ENCODE measurements around the gene LMO4.
A peak's percentile ranks its signal among the peaks of the same experiment; 100 is the strongest.

The LMO4 gene

GRCh38 chr1:87328272-87329050, at the start of gene LMO4:
Gene LMO4 (plus strand): TSS chr1:87328880. CDS start chr1:87332016, 3,136 bp downstream.
- peak; percentile 43 to 60 for DNase-seq (ENCODE audit: low read depth in 1 of 2, low spot score in 1 of 2)

GRCh38 chr1:87279536-87279875, 49.2 kb upstream of the LMO4 start:
- DNase-seq (ENCODE audit: low read depth in 1 of 2, low spot score in 1 of 2), result no peak

- no peak for DNase-seq (ENCODE audit: low read depth in 1 of 2, low spot score in 1 of 2)
These were observed 48.6 kb upstream of the LMO4 start for GRCh38 chr1:87279966-87280535.

- DNase-seq (ENCODE audit: low read depth in 1 of 2, low spot score in 1 of 2), result no peak
These were observed 44.0 kb upstream of the LMO4 start for GRCh38 chr1:87284456-87285240.

- DNase-seq (ENCODE audit: low read depth in 1 of 2, low spot score in 1 of 2), result no peak
These were observed 37.6 kb upstream of the LMO4 start for GRCh38 chr1:87291107-87291506.

GRCh38 chr1:87292684-87293493, 35.8 kb upstream of the LMO4 start:
- peak; percentile 3 to 9 for DNase-seq (ENCODE audit: low read depth in 1 of 2, low spot score in 1 of 2)

- no peak for DNase-seq (ENCODE audit: low read depth in 1 of 2, low spot score in 1 of 2)
These were observed 34.0 kb upstream of the LMO4 start for GRCh38 chr1:87294633-87295032.

GRCh38 chr1:87295445-87296110, 33.1 kb upstream of the LMO4 start:
- DNase-seq (ENCODE audit: low read depth in 1 of 2, low spot score in 1 of 2), result no peak

- DNase-seq (ENCODE audit: low read depth in 1 of 2, low spot score in 1 of 2), result no peak
These were observed 32.5 kb upstream of the LMO4 start for GRCh38 chr1:87296206-87296605.

- no peak for DNase-seq (ENCODE audit: low read depth in 1 of 2, low spot score in 1 of 2)
These were observed 29.0 kb upstream of the LMO4 start for GRCh38 chr1:87299661-87300060.

GRCh38 chr1:87300628-87301027, 28.1 kb upstream of the LMO4 start:
- DNase-seq (ENCODE audit: low read depth in 1 of 2, low spot score in 1 of 2), result no peak

GRCh38 chr1:87305151-87305550, 23.5 kb upstream of the LMO4 start:
- DNase-seq (ENCODE audit: low read depth in 1 of 2, low spot score in 1 of 2), result no peak

GRCh38 chr1:87305762-87306161, 22.9 kb upstream of the LMO4 start:
- DNase-seq (ENCODE audit: low read depth in 1 of 2, low spot score in 1 of 2), result no peak

GRCh38 chr1:87307306-87307705, 21.4 kb upstream of the LMO4 start:
- no peak for DNase-seq (ENCODE audit: low read depth in 1 of 2, low spot score in 1 of 2)

GRCh38 chr1:87307931-87308330, 20.7 kb upstream of the LMO4 start:
- no peak for DNase-seq (ENCODE audit: low read depth in 1 of 2, low spot score in 1 of 2)

GRCh38 chr1:87314091-87314490, 14.6 kb upstream of the LMO4 start:
- DNase-seq (ENCODE audit: low read depth in 1 of 2, low spot score in 1 of 2), result no peak

- no peak for DNase-seq (ENCODE audit: low read depth in 1 of 2, low spot score in 1 of 2)
These were observed 10.5 kb upstream of the LMO4 start for GRCh38 chr1:87318056-87318650.

- DNase-seq (ENCODE audit: low read depth in 1 of 2, low spot score in 1 of 2), result no peak
These were observed 9.9 kb upstream of the LMO4 start for GRCh38 chr1:87318806-87319205.

- no peak for DNase-seq (ENCODE audit: low read depth in 1 of 2, low spot score in 1 of 2)
These were observed 2.5 kb upstream of the LMO4 start for GRCh38 chr1:87325982-87326738.
